HG03342 (cell line): ENCODE data around the gene HKDC1.
A peak's percentile ranks its signal among the peaks of the same experiment; 100 is the strongest.
"Not testable (repeated sequence)": the region's sequence is repeated elsewhere in the genome, so short reads cannot be mapped to it uniquely, and the experiment has no call there.

Experiments
- ATAC-seq: cut with Tn5 transposase; IDR thresholded peaks from one replicate; pipeline ENCODE4 v1.9.1; 2021; ENCODE audit warnings: mild to moderate bottlenecking, moderate library complexity; ENCODE audit not compliant: unreplicated experiment

The HKDC1 gene

GRCh38 chr10:69220041-69220451 is at the start of gene HKDC1:
HKDC1 (plus strand) TSS chr10:69220332; CDS start chr10:69220436, 104 bp downstream.
- ATAC-seq: no peak

DNA sequence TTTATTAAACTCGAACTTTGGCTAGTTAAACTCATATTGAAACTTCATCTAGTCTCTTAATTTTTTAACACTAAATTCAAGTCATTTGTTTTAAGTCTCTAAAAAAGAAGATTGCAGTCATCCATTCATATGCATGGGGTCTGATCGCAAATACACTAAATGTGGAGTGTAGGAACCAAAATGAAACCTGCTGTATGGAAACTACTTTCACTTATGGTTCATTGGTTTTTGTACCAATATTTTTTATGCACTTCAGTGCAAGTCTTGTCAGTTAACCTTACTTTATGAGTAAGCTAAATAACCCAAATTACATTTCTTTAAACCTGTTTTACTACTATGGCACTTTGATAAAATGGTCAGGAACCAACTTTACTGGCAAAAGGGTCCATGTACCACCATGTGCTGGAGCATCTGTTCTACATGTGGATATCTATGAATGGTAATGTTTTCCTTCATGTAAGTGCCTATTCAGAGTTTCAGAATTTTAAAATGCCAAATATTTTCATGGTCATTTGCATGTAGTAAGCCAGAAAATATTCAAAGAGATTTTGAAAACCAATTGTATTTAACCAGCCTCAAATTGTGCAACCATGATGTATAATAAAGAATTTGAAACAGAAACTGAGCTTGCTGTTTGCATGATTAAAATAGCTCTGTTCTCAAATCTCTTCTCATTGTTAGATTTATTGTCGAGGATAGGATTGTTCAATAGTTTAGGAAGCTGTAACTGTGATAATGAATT is 47.7 kb upstream of the HKDC1 start:
- ATAC-seq: no peak

DNA sequence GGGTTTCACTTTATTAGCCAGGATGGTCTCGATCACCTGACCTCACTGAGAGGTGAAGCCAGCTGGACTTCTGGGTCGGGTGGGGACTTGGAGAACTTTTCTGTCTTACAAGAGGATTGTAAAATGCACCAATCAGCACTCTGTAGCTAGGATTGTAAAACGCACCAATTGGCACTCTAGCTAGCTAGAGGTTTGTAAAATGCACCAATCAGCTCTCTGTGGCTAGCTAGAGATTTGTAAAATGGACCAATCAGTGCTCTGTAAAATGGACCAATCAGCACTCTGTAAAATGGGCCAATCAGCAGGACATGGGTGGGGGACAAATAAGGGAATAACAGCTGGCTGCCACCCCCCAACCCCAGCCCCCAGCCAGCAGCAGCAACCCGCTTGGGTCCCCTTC is 44.8 kb upstream of the HKDC1 start:
- not testable (repeated sequence) for ATAC-seq

- ATAC-seq: no peak
Observed at GRCh38 chr10:69176823-69177222, 43.3 kb upstream of the HKDC1 start.

DNA sequence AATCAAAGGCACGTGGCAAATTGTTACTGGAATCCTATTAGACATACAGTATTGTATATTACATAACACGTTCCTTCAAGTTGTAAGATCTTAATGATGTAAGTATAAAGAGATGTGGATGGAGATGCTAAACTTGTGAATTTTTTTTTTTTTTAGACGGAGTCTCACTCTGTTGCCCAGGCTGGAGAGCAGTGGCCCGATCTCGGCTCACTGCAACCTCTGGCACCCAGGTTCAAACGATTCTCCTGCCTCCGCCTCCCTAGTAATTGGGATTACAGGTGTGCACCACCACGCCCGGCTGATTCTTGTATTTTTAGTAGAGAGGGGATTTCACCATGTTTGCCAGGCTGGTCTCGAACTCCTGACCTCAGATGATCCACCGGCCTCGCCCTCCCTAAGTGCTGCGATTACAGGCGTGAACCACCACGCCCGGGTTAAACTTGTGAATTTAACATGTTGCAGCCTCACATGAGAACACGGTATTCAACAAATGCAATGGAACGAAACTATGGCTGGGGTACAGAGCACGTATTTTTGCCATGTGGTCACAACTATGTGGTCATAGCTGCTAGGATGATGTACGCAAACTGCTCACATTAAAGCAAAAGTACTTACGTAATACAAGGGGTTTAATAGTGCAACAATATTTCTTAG is 40.9 kb upstream of the HKDC1 start:
- ATAC-seq: peak; percentile 23

DNA sequence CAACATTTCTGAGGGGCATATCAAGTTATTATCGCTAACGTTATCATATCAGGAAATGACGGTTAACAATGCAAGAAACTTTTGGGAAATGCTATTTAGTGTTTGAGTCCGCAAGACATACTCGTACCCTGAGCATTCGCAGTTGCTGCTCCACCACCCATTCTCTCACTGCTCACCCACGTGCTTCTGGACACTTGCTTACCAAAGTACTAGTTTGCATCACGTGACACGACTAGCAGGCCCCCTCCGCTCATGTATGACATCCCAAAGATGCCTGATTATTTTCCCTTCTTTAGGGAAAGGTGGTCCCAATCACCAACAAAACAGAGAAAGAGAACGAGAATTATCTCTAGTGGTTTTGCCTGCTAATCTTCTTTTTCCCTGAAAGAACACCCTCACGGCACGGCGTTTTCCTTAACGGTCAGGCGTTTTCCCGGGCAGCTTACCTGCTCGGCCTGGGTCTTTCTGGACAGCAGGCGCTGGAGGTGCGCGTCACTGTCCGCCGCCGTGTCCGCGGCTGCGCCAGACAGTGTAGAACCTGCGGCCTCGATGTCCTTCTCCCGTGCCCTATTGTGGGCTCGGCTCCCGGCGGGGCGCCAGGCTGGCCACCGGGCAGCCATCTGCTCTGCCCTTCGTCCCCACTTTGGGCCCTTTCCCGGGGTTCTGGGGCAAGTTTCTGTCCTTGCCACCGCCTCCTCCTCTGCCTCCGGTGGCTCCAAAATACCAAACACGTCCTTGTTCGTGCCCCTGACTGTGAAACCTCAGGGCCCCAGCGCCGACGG is 40.2 kb upstream of the HKDC1 start, which contains the start of gene SUPV3L1:
Gene SUPV3L1, plus strand, starts transcription at position 492 of the 782 bp plus-strand sequence. Its CDS starts 58 bp downstream, at position 550.
- peak; percentile 80 for ATAC-seq

- peak; percentile 26 for ATAC-seq
Observed at GRCh38 chr10:69180525-69181204, 39.5 kb upstream of the HKDC1 start.

- ATAC-seq: no peak
Observed at GRCh38 chr10:69181433-69181832, 38.7 kb upstream of the HKDC1 start.

- ATAC-seq: no peak
Observed at GRCh38 chr10:69182005-69182404, 38.1 kb upstream of the HKDC1 start.

DNA sequence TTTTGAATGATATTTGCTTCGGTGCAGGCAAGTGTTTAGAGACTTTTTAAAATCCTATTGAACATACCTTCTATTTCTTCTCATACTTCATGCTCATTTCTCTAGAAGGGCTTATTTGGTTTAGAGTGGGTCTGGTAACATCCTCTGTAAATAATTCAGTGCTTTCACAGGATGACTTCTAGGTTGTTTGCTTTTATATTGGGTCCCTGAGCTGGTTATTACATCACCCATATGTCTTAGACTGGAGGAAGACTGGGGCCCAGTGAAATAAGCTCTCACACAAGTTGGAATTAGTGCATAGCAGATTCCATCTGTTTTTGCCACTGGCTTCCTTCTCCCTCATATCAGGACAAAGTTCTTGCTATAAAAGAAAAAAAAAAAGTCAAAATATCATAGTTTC is 33.6 kb upstream of the HKDC1 start:
- ATAC-seq: no peak

DNA sequence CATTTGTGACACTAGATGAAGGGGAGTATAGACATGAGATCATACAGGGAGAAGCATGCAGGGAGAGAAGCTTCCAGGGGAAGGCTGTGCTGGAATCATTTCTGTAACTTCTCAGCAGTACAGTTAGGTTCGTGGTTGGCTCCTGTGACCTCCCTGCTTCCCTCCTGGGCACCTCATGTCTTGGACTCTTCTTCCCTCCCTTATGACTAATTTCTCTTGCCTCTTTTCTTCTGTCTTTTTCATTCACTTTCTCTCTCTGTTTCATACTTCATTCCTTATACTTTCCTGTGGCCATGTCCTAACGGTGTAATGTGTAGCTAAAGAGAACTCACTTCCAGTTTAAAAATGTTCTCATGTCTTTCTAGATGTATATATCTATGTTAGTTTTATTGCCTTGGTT is 19.1 kb upstream of the HKDC1 start:
- ATAC-seq: no peak

DNA sequence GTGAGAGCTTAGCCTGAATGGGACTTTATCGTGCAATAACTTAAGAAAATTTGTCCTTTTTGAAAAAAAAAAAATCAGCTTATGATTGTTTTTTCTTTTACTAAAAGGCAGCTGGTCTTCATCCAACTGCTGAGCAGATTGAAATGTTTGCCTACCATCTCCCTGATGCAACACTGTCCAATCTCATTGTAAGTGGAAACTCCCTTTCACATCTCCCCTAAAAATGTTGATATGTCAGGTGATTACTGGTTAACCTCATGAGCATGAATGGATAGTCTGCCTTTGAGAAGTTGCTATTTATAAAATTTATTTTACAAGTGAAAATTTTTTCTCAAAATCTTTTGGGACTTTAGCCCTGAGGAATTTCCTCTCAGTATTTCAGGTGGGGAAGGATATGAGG is 17.8 kb upstream of the HKDC1 start:
- no peak for ATAC-seq

DNA sequence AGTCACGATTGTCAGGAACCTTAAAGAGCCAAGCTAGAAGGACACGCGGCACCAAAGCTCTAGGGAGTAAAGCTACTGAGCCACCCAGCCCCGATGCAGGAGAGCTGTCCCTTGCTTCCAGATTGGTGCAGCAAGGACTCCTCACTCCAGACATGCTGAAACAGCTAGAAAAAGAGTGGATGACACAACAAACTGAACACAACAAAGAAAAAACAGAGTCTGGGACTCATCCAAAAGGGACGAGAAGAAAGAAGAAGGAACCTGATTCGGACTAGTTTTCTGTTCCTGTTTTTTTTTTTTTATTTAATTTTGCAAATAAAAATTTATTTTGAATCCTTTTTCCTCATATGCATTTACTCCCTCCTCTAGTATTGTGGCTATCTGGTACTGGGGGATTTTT is 11.4 kb upstream of the HKDC1 start:
- ATAC-seq: no peak

DNA sequence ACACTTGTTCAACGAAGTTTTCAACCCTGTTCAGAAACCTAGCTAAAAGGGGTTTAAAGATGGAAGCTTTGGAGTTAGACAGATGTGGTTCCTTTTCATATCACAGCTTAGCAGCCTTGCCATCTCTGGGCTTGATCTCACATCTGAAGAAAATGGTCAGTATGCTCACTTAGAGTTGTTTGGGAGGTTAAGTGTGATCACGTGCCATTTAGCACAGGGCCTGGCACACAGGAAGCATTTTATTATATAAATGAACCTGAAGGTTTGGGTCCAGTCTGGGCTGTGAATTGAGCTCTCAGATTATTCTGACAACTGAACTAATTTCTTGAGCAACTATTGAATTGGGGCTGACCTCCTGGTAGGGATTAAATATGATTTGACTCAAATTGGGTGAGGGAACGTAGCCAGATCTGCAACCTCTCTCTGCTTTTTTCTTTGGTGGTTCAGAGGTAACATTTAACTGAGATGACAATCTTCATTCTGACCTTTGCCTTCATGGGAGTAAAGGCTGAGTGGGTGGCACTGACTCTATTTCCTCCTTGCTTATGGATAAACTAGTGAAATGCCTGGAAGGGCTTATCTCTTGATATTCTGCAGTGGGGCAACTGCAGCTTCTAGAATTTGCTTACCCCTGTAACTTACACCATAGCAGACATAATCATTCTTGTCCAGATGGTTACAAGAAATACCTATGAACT is 10.2 kb upstream of the HKDC1 start:
- no peak for ATAC-seq

GRCh38 chr10:69211104-69211503 is 9.0 kb upstream of the HKDC1 start:
- no peak for ATAC-seq

GRCh38 chr10:69211524-69211923 is 8.6 kb upstream of the HKDC1 start:
- ATAC-seq: no peak

DNA sequence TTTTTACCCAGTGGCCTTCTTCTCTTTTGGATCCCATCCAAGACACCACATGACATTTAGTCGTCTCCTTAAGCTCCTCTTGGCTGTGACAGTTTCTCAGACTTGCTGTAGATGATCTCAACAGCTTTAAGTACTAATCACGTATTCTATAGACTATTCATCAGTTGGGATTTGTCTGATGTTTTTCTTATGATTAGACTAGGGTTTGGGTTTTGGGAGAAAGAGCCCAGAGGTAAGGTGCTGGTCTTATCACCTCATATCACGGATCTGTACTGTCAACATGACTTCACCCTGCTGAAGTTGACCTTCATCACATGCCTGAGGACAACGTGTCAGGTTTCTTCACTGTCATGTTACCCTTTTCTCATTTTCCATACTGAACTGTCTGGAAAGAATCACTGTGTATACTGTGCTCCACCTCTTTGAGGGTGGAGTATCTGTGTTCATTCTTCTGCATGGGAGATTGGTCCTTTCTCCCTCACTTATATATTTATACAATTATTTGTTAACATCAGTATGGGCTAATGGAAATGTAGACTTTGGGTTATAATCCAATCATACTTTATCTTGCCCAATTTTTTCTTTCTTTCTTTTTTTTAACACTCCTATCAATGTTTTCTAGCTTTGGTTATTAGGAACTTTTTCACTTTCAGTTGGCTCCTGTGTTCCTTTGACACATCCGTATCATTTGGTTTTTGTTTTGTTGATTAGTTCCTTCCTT is 6.4 kb upstream of the HKDC1 start:
- ATAC-seq: no peak

DNA sequence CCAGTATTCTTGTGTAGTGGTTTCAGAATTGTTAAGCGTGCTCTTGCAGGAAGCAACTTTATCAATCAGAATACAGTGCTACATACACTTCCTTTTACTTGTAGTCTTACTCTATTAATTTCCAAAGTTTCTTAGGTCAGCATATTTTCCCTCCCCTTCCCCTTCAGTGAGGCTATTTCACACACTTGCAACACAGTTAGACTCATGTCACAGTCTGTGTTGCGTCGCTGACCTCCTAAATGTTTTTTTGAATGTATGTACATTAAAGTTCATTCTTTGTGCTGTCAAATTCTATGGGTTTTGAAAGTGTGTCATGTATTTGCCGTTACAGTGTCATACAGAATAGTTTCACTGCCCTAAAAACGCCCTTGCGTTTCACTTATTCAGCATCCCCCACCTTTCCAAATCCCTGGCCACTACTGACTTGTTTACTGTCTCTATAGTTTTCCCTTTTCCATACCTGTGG is 5.4 kb upstream of the HKDC1 start:
- no peak for ATAC-seq

GRCh38 chr10:69215405-69216171 is 4.5 kb upstream of the HKDC1 start:
- ATAC-seq: no peak
